Body of pancreas (tissue), 4 donors: Measurements from ENCODE around the gene ITPR2.

Experiments
- POLR2A ChIP-seq, 3 donors: fragments of 450-650 bp; IDR thresholded peaks; one replicate each; pipeline ENCODE4 v1.6.1; 2016; ENCODE audit warnings: antibody characterized with exemption in 3 of 3, mild to moderate bottlenecking in 2 of 3
- TF ChIP-seq, protein P1 (sequence below), 7 experiments: fragments of 450-650 bp in 4 of 7; fragments of 200-600 bp in 3 of 7; sonication (generic) in 3 of 7; IDR thresholded peaks; one replicate each; pipeline ENCODE4 v1.5.1; 2016 to 2019; ENCODE audit warnings: antibody characterized with exemption in 7 of 7

DNA sequence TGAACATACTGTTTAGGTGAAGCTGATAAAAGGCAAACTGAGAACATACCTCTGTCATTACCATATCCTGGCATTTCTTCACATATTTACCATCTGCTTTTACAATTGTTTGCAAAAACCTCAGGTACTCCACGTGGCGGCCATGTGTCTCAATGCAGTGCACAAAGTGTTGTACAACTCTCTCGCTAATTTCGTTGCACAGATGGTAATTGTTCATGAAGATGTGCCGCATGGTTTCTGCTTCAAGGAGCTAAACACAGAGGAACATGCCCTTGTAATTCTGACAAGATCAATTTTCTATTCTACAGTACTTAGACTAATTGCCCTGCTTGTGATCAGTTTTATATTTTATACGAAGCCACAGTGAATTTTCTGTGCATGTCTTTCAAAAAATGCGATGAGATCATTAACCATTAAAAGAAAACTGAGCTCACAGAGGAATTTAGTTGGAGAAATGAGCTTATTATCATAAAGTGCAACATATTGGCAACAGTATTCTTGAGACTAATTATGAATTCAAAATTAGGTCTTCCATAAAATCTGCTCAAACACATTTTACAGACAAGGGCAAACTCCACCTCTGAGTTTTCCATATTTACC, 233.8 kb downstream of the ITPR2 start:
- TF ChIP-seq, protein P1, sequence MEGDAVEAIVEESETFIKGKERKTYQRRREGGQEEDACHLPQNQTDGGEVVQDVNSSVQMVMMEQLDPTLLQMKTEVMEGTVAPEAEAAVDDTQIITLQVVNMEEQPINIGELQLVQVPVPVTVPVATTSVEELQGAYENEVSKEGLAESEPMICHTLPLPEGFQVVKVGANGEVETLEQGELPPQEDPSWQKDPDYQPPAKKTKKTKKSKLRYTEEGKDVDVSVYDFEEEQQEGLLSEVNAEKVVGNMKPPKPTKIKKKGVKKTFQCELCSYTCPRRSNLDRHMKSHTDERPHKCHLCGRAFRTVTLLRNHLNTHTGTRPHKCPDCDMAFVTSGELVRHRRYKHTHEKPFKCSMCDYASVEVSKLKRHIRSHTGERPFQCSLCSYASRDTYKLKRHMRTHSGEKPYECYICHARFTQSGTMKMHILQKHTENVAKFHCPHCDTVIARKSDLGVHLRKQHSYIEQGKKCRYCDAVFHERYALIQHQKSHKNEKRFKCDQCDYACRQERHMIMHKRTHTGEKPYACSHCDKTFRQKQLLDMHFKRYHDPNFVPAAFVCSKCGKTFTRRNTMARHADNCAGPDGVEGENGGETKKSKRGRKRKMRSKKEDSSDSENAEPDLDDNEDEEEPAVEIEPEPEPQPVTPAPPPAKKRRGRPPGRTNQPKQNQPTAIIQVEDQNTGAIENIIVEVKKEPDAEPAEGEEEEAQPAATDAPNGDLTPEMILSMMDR (IDR thresholded peaks at IDR 0.05) = no peak
- TF ChIP-seq POLR2A (IDR thresholded peaks at IDR 0.05) = no peak
